SK-N-SH treated with all-trans-retinoic acid at 6 μM for 48 hours (cell line): ENCODE results near the gene MS4A6A.

Experiments used
- ATAC-seq: fragments of 200-7000 bp; cut with Tn5 transposase; 3 replicates; pipeline ENCODE4 v1.9.1; 2020; ENCODE audit warnings: mild to moderate bottlenecking, moderate library complexity
- BACH2 ChIP-seq: fragments of 250-450 bp; sonication (Bioruptor Pico); IDR thresholded peaks from 2 replicates; pipeline ENCODE4 v1.9.0; 2021; ENCODE audit warnings: mild to moderate bottlenecking, borderline replicate concordance
- CREB5 ChIP-seq: fragments of 250-450 bp; sonication (Bioruptor Pico); IDR thresholded peaks from 2 replicates; pipeline ENCODE4 v1.5.1; 2020; ENCODE audit warnings: low read depth, mild to moderate bottlenecking, moderate library complexity
- CSDC2 ChIP-seq: fragments of 250-450 bp; sonication (Bioruptor Pico); IDR thresholded peaks from 2 replicates; pipeline ENCODE4 v1.5.0; 2020; ENCODE audit warnings: mild to moderate bottlenecking, moderate library complexity
- CSRNP3 ChIP-seq: fragments of 250-450 bp; sonication (Bioruptor Pico); IDR thresholded peaks from 2 replicates; pipeline ENCODE4 v1.5.1; 2021; ENCODE audit warnings: mild to moderate bottlenecking, moderate library complexity
- ESRRG ChIP-seq: fragments of 250-450 bp; sonication (Bioruptor Pico); IDR thresholded peaks from 2 replicates; pipeline ENCODE4 v1.6.1; 2021; ENCODE audit warnings: mild to moderate bottlenecking
- GLIS3 ChIP-seq: fragments of 250-450 bp; sonication (Bioruptor Pico); IDR thresholded peaks from 2 replicates; pipeline ENCODE4 v1.5.0; 2020; ENCODE audit warnings: mild to moderate bottlenecking, moderate library complexity
- ISL1 ChIP-seq: fragments of 250-450 bp; sonication (Bioruptor Pico); IDR thresholded peaks from 2 replicates; pipeline ENCODE4 v2.1.2; 2022; ENCODE audit warnings: mild to moderate bottlenecking, moderate library complexity
- OSR1 ChIP-seq: fragments of 250-450 bp; sonication (Bioruptor Pico); IDR thresholded peaks from 2 replicates; pipeline ENCODE4 v1.8.0; 2022; ENCODE audit warnings: moderate library complexity, mild to moderate bottlenecking, inconsistent platforms
- PATZ1 ChIP-seq: fragments of 250-450 bp; sonication (Bioruptor Pico); IDR thresholded peaks from 2 replicates; pipeline ENCODE4 v1.8.0; 2020; ENCODE audit warnings: mild to moderate bottlenecking, moderate library complexity, borderline replicate concordance
- POU6F1 ChIP-seq: fragments of 250-450 bp; sonication (Bioruptor Pico); IDR thresholded peaks from 2 replicates; pipeline ENCODE4 v1.8.0; 2021; ENCODE audit warnings: low read depth, mild to moderate bottlenecking, moderate library complexity, borderline replicate concordance
- PPARA ChIP-seq: fragments of 250-450 bp; sonication (Bioruptor Pico); IDR thresholded peaks from 2 replicates; pipeline ENCODE4 v1.5.0; 2020; ENCODE audit warnings: mild to moderate bottlenecking, borderline replicate concordance
- RARB ChIP-seq: fragments of 250-450 bp; sonication (Bioruptor Pico); IDR thresholded peaks from 2 replicates; pipeline ENCODE4 v1.8.0; 2021; ENCODE audit warnings: mild to moderate bottlenecking, moderate library complexity
- SNAI2 ChIP-seq: fragments of 250-450 bp; sonication (Bioruptor Pico); IDR thresholded peaks from 2 replicates; pipeline ENCODE4 v1.5.0; 2020; ENCODE audit warnings: mild to moderate bottlenecking, moderate library complexity
- TCF4 ChIP-seq: fragments of 250-450 bp; sonication (Bioruptor Pico); IDR thresholded peaks from 2 replicates; pipeline ENCODE4 v1.8.0; 2021; ENCODE audit warnings: mild to moderate bottlenecking, moderate library complexity, borderline replicate concordance
- TOX ChIP-seq: fragments of 250-450 bp; sonication (Bioruptor Pico); IDR thresholded peaks from 2 replicates; pipeline ENCODE4 v1.8.0; 2021; ENCODE audit warnings: mild to moderate bottlenecking, moderate library complexity, borderline replicate concordance
- TSHZ2 ChIP-seq: fragments of 250-450 bp; sonication (Bioruptor Pico); IDR thresholded peaks from 2 replicates; pipeline ENCODE4 v1.5.0; 2020; ENCODE audit warnings: mild to moderate bottlenecking, moderate library complexity
- ZC3H10 ChIP-seq: fragments of 250-450 bp; sonication (Bioruptor Pico); IDR thresholded peaks from 2 replicates; pipeline ENCODE4 v1.5.1; 2021; ENCODE audit warnings: mild to moderate bottlenecking, moderate library complexity
- ZFP3 ChIP-seq: fragments of 250-450 bp; sonication (Bioruptor Pico); IDR thresholded peaks from 2 replicates; pipeline ENCODE4 v1.5.0; 2020; ENCODE audit warnings: mild to moderate bottlenecking, moderate library complexity
- ZFP30 ChIP-seq: fragments of 450-650 bp; formaldehyde crosslinking; IDR thresholded peaks from 2 replicates; pipeline ENCODE4 v1.5.0; 2022; ENCODE audit warnings: mild to moderate bottlenecking, moderate library complexity
- ZNF565 ChIP-seq: fragments of 450-650 bp; formaldehyde crosslinking; conservative IDR thresholded peaks from 2 replicates; pipeline ENCODE4 v1.5.0; 2020; ENCODE audit warnings: low read depth, mild to moderate bottlenecking, moderate library complexity
- ZNF70 ChIP-seq: fragments of 450-650 bp; formaldehyde crosslinking; IDR thresholded peaks from 2 replicates; pipeline ENCODE4 v1.5.0; 2020; ENCODE audit warnings: mild to moderate bottlenecking, moderate library complexity
- ZNF8 ChIP-seq: fragments of 450-650 bp; formaldehyde crosslinking; IDR thresholded peaks from 2 replicates; pipeline ENCODE4 v1.5.0; 2020; ENCODE audit warnings: mild to moderate bottlenecking, moderate library complexity

The MS4A6A gene

GRCh38 chr11:60175860-60176275, 7.0 kb downstream of the MS4A6A start:
- ATAC-seq: no peak
- TF ChIP-seq ESRRG (CRISPR knock-in tag) (no peak), ZNF8 (CRISPR knock-in tag) (no peak), CSDC2 (CRISPR knock-in tag) (no peak)

- no peak for ATAC-seq
- TF ChIP-seq PPARA (CRISPR knock-in tag) (no peak), POU6F1 (CRISPR knock-in tag) (no peak), TOX (CRISPR knock-in tag) (no peak), ISL1 (CRISPR knock-in tag) (no peak), CSRNP3 (CRISPR knock-in tag) (no peak), ZNF8 (CRISPR knock-in tag) (no peak), ESRRG (CRISPR knock-in tag) (no peak), PATZ1 (CRISPR knock-in tag) (no peak), ZNF70 (CRISPR knock-in tag) (no peak), BACH2 (CRISPR knock-in tag) (no peak), OSR1 (CRISPR knock-in tag) (no peak), ZFP30 (CRISPR knock-in tag) (no peak), GLIS3 (CRISPR knock-in tag) (no peak), ZNF565 (CRISPR knock-in tag) (no peak), CREB5 (no peak), RARB (no peak)
These were observed 10.9 kb downstream of the MS4A6A start for GRCh38 chr11:60172011-60172410.

- ATAC-seq: no peak
- TF ChIP-seq TOX (CRISPR knock-in tag) (no peak), ZNF8 (CRISPR knock-in tag) (no peak), CSRNP3 (CRISPR knock-in tag) (no peak), PATZ1 (CRISPR knock-in tag) (no peak), GLIS3 (CRISPR knock-in tag) (no peak), TSHZ2 (CRISPR knock-in tag) (no peak), POU6F1 (CRISPR knock-in tag) (no peak), SNAI2 (no peak), RARB (no peak), ZNF70 (CRISPR knock-in tag) (no peak), ZNF565 (CRISPR knock-in tag) (no peak), ZC3H10 (CRISPR knock-in tag) (no peak), TCF4 (CRISPR knock-in tag) (no peak), OSR1 (CRISPR knock-in tag) (no peak), ZFP3 (CRISPR knock-in tag) (no peak), ESRRG (CRISPR knock-in tag) (no peak), PPARA (CRISPR knock-in tag) (no peak)
These were observed 12.3 kb downstream of the MS4A6A start for GRCh38 chr11:60170566-60170965.
